GM12875 (cell line): ENCODE data around the gene BAZ1B.

Experiments
- H3K4me3 ChIP-seq: one replicate; pipeline ENCODE4 v1.5.1; 2011; ENCODE audit warnings: low read depth, low read length, control low read depth
- CTCF ChIP-seq: IDR thresholded peaks from 2 replicates; pipeline ENCODE4 v1.5.1; 2011; ENCODE audit warnings: low read depth, mild to moderate bottlenecking, control low read depth, inconsistent platforms, low read length, moderate library complexity, borderline replicate concordance; ENCODE audit not compliant: insufficient read depth

The BAZ1B gene

GRCh38 chr7:73397521-73398281, 124.4 kb downstream of the BAZ1B start:
- H3K4me3 ChIP-seq: no peak overlapping the region
- TF ChIP-seq CTCF: no peak

- H3K4me3 ChIP-seq: no peak overlapping the region
- no peak for TF ChIP-seq CTCF
These were observed 126.3 kb downstream of the BAZ1B start for GRCh38 chr7:73395538-73396503.

- no peak for TF ChIP-seq CTCF
- H3K4me3 ChIP-seq: no peak overlapping the region
These were observed 127.7 kb downstream of the BAZ1B start for GRCh38 chr7:73394422-73394821.

DNA sequence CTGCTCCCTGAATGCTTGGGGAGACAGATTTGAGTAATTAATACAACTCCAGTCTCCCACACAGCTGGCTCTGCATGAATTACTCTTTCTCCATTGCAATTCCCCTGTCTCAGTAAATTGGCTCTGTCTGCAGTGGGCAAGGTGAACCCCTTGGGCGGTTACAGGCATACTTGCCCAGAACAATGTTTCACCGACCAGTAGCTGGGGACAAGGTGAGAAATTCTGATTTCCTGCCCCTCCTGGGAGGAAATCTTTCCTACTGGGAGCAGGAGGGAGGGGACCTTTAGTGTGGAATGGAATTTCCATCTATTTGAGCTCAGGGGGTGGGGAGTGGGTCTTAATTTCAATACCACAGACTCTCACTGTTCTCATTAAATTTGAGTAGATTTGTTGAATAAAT, 130.7 kb downstream of the BAZ1B start:
- H3K4me3 ChIP-seq: no peak overlapping the region
- TF ChIP-seq CTCF: no peak
